GM12878 (cell line): ENCODE data around the gene PTPN21. TPM values are rescaled to one million over a fixed set of nuclear protein-coding genes. Genes with fewer than 3 reads are reported as not detected.
A peak's percentile ranks its signal among the peaks of the same experiment; 100 is the strongest.

Experiments used
- BHLHE40 ChIP-seq, 2 experiments: fragments of 450-650 bp in 1 of 2; IDR thresholded peaks; 2 replicates each; pipeline ENCODE4 v1.6.1; 2011 to 2017; ENCODE audit warnings: low read depth in 2 of 2, borderline replicate concordance in 1 of 2, improper control_type of control experiment in 1 of 2, low read length in 1 of 2, mild to moderate bottlenecking in 1 of 2
- ETV6 ChIP-seq, 2 experiments: fragments of 450-650 bp in 1 of 2; IDR thresholded peaks in 1 of 2; conservative IDR thresholded peaks in 1 of 2; 2 replicates each; pipeline ENCODE4 v1.6.1; 2014; ENCODE audit warnings: antibody characterized with exemption in 1 of 2, borderline replicate concordance in 1 of 2, low read depth in 1 of 2, mild to moderate bottlenecking in 1 of 2, moderate library complexity in 1 of 2
- FOXM1 ChIP-seq: IDR thresholded peaks from 2 replicates; pipeline ENCODE4 v1.6.1; 2012; ENCODE audit warnings: low read depth, mild to moderate bottlenecking, inconsistent platforms, low read length, moderate library complexity
- IKZF2 ChIP-seq, 2 experiments: fragments of 450-650 bp; IDR thresholded peaks; 2 replicates each; pipeline ENCODE4 v1.6.1; 2017; ENCODE audit warnings: mild to moderate bottlenecking in 2 of 2, moderate library complexity in 2 of 2
- NBN ChIP-seq: fragments of 450-650 bp; IDR thresholded peaks from 2 replicates; pipeline ENCODE4 v1.6.1; 2016
- RBBP5 ChIP-seq: fragments of 200-600 bp; sonication (generic); conservative IDR thresholded peaks from 2 replicates; pipeline ENCODE4 v1.6.1; 2016
- SIN3A ChIP-seq: IDR thresholded peaks from 2 replicates; pipeline ENCODE4 v1.6.1; 2012; ENCODE audit warnings: low read depth, low read length, improper control_type of control experiment
- SREBF2 ChIP-seq: IDR thresholded peaks from 2 replicates; pipeline ENCODE4 v1.6.1; 2012; ENCODE audit warnings: mild to moderate bottlenecking, low read length
- TCF12 ChIP-seq: IDR thresholded peaks from 2 replicates; pipeline ENCODE4 v1.6.1; 2011; ENCODE audit warnings: low read depth, mild to moderate bottlenecking, low read length
- YBX1 ChIP-seq: fragments of 450-650 bp; IDR thresholded peaks from 2 replicates; pipeline ENCODE4 v1.6.1; 2016; ENCODE audit warnings: antibody characterized with exemption
- ZBTB33 ChIP-seq: fragments of 450-650 bp; IDR thresholded peaks from 2 replicates; pipeline ENCODE4 v1.6.1; 2017; ENCODE audit warnings: mild to moderate bottlenecking
- polyA plus RNA-seq, 11 experiments: library from polyadenylated mRNA; depleted of rRNA in 4 of 11; unstranded in 6 of 11; stranded (reverse) in 5 of 11; fragments of >200 nt; fragmentation: Nextera tagmentation in 4 of 11; fragmentation: Illumina TruSeq in 1 of 11; extraction: Ambion mirVana in 4 of 11; extraction: Trizol in 1 of 11; gene quantifications; 1 replicate in 1 of 11; 2 replicates in 10 of 11; pipeline versions ENCODE4 v1.2.1 to v1.2.3, GENCODE V29; 2011 to 2016; ENCODE audit warnings: inconsistent platforms in 2 of 11, missing spikeins in 2 of 11, low read depth in 1 of 11
- total RNA-seq, 4 experiments: library from RNA; depleted of rRNA in 3 of 4; stranded (reverse); fragments of >200 nt in 3 of 4; fragmentation: Illumina TruSeq in 1 of 4; extraction: Trizol in 1 of 4; gene quantifications; 2 replicates each; pipeline versions ENCODE4 v1.2.1 to v1.2.3, GENCODE V29; 2013 to 2021

Gene PTPN21
- total and polyA plus RNA-seq, 10 of the 15 experiments (the other 5 are each of a cell fraction or from before 2014, with no cell fraction given) = 0.01 to 0.23 (median 0.04) TPM; not detected in 3

GRCh38 chr14:88599761-88600439, 45.1 kb upstream of the PTPN21 start (continued):
- TF ChIP-seq RBBP5 = no peak
- TF ChIP-seq TCF12 = peak; percentile 60; the same call in 1 of the 2 replicates
- no peak for TF ChIP-seq YBX1
- TF ChIP-seq BHLHE40 (IDR thresholded peaks at IDR 0.05; ENCODE audit: borderline replicate concordance in 1 of 2, low read depth in 2 of 2, low read length in 1 of 2) = peak in 1 of 2 experiments; percentile 15; a peak in 1 of 4 replicates
- TF ChIP-seq ETV6 (conservative IDR thresholded peaks at IDR 0.05 in 1 of 2, IDR thresholded peaks at IDR 0.05 in 1 of 2; ENCODE audit: borderline replicate concordance in 1 of 2, low read depth in 1 of 2) = peak in 1 of 2 experiments; percentile 88; a peak in 2 of 4 replicates
- no peak for TF ChIP-seq SIN3A
- TF ChIP-seq SREBF2 = no peak
- peak; percentile 93 for TF ChIP-seq FOXM1
- TF ChIP-seq NBN = peak; percentile 70; the same call in 1 of the 2 replicates
- no peak for TF ChIP-seq ZBTB33
- TF ChIP-seq IKZF2 (IDR thresholded peaks at IDR 0.05) = peak; percentile 82 to 88
